ENCODE results near the gene CTPS1.

The CTPS1 gene, protein sequence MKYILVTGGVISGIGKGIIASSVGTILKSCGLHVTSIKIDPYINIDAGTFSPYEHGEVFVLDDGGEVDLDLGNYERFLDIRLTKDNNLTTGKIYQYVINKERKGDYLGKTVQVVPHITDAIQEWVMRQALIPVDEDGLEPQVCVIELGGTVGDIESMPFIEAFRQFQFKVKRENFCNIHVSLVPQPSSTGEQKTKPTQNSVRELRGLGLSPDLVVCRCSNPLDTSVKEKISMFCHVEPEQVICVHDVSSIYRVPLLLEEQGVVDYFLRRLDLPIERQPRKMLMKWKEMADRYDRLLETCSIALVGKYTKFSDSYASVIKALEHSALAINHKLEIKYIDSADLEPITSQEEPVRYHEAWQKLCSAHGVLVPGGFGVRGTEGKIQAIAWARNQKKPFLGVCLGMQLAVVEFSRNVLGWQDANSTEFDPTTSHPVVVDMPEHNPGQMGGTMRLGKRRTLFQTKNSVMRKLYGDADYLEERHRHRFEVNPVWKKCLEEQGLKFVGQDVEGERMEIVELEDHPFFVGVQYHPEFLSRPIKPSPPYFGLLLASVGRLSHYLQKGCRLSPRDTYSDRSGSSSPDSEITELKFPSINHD

DNA sequence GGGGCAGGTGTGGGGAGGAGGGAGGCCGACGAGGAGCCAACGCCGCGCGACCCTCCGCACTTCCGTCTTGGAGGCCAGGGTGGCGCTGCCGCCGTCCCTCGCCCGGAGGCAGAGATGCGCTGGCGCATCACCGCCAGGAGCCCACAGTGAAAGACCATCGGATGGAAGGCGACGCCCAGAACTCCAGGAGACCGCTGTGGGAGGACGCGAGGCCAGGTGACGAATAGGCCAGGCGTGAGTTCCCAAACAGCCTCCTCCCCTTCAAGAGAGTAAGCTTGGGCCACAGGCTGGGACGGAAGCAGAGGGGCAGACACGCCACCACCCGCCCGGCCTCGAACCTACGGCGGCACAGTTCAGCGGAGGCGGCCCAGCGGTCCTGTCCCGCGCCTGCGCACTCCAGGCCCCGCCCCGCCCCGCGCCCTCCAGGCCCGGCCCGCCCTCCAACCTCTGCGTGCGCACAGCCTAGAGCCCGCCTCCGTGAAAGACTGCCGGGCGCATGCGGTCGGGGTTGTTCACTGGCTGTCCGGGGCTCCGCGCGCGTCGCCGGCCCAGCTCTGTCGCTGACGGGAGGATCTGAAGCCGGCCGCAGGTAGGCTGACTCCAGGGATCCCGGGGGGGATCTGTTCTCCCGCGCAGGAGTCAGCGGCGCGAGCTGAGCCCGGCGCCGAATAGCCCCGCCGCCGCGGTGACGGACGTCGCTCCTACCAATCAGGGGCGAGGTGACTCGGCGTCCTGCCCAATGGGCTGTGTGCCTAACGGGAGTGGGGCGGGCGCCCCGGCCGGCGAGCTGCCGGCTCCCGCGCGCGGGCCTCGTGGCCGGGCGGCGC is at the start of gene CTPS1:
TSS of gene CTPS1 (plus strand) at position 456 of the 827 bp plus-strand sequence. CDS start 3,595 bp downstream, outside the sequence.
- TF ChIP-seq, protein P1, sequence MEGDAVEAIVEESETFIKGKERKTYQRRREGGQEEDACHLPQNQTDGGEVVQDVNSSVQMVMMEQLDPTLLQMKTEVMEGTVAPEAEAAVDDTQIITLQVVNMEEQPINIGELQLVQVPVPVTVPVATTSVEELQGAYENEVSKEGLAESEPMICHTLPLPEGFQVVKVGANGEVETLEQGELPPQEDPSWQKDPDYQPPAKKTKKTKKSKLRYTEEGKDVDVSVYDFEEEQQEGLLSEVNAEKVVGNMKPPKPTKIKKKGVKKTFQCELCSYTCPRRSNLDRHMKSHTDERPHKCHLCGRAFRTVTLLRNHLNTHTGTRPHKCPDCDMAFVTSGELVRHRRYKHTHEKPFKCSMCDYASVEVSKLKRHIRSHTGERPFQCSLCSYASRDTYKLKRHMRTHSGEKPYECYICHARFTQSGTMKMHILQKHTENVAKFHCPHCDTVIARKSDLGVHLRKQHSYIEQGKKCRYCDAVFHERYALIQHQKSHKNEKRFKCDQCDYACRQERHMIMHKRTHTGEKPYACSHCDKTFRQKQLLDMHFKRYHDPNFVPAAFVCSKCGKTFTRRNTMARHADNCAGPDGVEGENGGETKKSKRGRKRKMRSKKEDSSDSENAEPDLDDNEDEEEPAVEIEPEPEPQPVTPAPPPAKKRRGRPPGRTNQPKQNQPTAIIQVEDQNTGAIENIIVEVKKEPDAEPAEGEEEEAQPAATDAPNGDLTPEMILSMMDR (IDR thresholded peaks at IDR 0.05; ENCODE audit: low read length, missing control alignments): no peak
- DNase-seq (ENCODE audit: low read depth): peak; percentile 94

DNA sequence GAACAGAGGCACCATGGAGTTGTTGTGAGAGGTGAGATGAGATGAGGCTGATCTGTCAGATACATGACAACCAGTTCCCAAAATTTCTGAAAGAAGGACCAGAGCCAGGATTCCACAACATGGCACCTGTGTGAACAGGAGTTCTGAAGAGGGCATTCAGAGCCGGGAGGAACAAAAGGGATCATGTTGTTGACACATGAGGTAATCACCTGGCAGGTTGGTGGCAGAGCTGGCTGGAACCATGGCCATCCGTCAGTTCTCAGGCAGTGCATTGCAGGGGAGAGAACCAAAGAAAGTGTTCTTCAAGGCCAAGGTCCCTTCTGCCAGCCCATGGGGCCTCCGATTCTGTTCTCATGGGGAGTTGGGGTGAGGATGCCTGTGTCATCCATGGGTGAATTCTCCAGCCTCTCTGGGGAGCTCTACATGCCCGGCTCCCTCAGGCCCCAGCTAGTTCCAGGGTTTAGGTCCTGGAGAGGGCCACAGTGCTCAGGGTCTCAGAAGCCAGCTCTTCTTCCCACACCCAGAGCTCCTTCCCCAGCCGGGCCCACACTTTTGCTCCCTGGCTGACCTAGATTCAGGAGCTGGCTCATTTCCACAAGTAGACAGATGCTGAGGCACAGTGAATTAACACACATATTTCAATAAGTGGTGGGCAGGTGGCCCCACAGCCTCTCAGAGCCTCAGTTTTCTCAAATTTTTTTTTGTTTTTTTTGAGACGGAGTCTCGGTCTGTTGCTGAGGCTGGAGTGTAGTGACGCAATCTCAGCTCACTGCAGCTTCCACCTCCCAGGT is 49.1 kb upstream of the CTPS1 start:
- H3K4me3 ChIP-seq (replicated peaks; ENCODE audit: low read depth, low read length): no peak overlapping the region
- TF ChIP-seq, protein P1 (IDR thresholded peaks at IDR 0.05; ENCODE audit: low read length, missing control alignments): no peak
- no peak for DNase-seq (ENCODE audit: low read depth)

More for the DNA sequence above, at the start of gene CTPS1:
- peak within 1 kb of the TSS; percentile 63 for H3K4me3 ChIP-seq (replicated peaks; ENCODE audit: low read depth, low read length)

DNA sequence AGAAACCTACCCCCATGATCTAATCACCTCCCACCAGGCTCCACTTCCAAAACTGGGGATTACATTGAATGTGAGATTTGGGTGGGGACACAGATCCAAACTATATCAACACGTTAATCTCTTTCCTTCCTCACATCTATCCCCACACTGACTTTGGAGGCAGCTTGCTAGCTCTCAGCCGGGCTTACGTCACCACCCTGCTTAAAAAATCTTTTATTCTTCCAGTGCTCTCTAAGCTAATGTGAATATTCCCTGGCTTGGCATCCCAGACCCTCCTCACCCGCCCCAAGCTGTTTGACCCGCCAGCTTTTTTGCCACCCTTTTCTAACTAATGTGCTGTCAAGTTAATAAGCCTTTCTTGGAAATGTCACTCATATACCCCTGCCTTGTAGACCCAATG is 47.9 kb upstream of the CTPS1 start:
- TF ChIP-seq, protein P1 (IDR thresholded peaks at IDR 0.05; ENCODE audit: low read length, missing control alignments): no peak
- DNase-seq (ENCODE audit: low read depth): no peak
- no peak overlapping the region for H3K4me3 ChIP-seq (replicated peaks; ENCODE audit: low read depth, low read length)

DNA sequence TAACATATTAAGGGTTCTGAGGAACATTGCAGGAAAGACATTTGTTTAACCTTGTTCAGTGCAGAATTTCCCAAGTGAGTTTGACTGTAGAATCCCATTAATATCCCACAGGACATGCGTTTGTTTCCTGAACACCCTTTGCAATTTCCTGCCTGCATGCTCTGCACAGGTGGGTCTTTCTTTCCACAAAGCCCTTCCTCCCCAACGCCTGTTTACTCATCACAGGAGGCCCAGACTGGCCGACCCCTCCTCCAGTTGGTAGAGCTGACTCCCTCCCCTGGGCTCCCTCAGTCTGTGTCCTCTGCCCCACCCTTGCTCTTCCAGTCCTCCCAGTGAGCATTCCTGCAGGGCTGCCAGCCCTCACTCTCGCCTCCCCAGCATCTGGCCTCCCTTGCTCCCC is 47.5 kb upstream of the CTPS1 start:
- DNase-seq (ENCODE audit: low read depth): peak; percentile 20
- no peak overlapping the region for H3K4me3 ChIP-seq (replicated peaks; ENCODE audit: low read depth, low read length)
- TF ChIP-seq, protein P1 (IDR thresholded peaks at IDR 0.05; ENCODE audit: low read length, missing control alignments): no peak

DNA sequence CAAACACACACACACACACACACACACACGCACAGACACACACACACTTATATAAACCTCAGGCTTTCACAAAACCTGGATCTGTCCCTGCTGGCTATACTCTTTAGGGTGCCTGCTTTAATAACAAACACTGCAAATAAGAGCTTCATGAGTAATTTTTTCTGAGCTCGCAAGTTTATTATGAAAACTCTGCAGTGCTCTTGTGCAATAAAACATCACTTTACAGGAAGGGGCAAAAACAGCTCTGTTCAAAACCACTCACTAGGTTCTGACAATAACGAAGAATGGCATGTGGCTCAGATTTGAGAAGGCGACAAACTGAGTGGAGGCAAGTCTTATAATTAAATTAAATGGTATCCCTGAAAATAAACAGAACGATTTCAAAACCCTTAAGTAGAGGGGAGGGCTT is 42.6 kb upstream of the CTPS1 start:
- DNase-seq (ENCODE audit: low read depth): peak; percentile 64

DNA sequence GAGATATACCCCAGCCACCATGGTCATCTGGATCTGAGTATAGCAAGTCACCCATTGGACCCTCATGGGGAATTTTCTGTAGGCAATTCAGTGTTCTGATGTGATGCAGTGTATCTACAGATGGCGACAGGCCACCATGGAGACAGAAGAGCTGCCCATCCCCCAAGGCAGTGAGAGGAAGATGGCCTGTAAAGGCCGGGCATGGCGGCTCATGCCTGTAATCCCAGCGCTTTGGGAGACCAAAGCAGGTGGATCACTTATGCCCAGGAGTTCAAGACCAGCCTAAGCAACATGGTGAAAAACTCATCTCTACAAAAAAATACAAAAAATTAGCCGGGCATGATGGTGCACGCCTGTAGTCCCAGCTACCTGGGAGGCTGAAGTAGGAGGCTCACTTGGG is 41.1 kb upstream of the CTPS1 start:
- TF ChIP-seq, protein P1 (IDR thresholded peaks at IDR 0.05; ENCODE audit: low read length, missing control alignments): no peak
- H3K4me3 ChIP-seq (replicated peaks; ENCODE audit: low read depth, low read length): no peak overlapping the region
- no peak for DNase-seq (ENCODE audit: low read depth)

More for the DNA sequence above, 42.6 kb upstream of the CTPS1 start:
- H3K4me3 ChIP-seq (replicated peaks; ENCODE audit: low read depth, low read length): no peak overlapping the region
- TF ChIP-seq, protein P1 (IDR thresholded peaks at IDR 0.05; ENCODE audit: low read length, missing control alignments): no peak

Measured in fibroblast of pulmonary artery (primary cell).